ENCODE results near the gene HBM.
A peak's percentile ranks its signal among the peaks of the same experiment; 100 is the strongest.
"Not testable (repeated sequence)": the region's sequence is repeated elsewhere in the genome, so short reads cannot be mapped to it uniquely, and the experiment has no call there.

The HBM gene, protein sequence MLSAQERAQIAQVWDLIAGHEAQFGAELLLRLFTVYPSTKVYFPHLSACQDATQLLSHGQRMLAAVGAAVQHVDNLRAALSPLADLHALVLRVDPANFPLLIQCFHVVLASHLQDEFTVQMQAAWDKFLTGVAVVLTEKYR

DNA sequence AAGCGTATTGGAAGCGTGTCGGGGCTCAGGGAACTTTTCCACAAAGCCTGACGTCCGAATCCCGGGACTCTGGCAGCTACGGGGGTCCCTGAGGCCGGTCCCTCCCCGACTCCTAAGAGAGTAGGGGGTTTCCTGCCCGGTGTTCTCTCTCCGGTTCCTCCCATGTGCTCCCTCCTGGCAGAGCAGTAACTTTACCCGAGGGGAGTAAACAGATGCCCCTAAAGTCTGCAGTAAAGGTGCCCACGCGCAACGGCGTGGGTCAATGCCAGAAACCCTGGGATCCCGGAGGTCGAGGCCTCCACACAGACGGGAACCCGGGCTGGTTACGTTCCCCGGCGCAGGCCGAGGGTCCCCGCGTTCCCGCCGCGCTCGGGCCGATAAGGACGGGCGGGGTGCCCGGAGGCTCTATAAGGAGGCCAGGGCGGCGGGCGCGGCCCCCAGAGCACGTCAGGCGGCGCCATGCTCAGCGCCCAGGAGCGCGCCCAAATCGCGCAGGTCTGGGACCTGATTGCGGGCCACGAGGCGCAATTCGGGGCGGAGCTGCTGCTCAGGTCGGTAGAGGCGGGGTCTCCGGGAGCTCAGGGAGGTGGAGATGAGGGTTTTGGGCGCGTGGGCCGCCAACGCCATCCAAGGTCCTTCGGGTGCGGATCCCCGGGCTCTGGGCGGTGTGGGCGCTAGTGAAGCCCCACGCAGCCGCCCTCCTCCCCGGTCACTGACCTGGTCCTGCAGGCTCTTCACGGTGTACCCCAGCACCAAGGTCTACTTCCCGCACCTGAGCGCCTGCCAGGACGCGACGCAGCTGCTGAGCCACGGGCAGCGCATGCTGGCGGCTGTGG, at the start of gene HBM:
Gene HBM, plus strand, starts transcription at position 440 of the 836 bp plus-strand sequence. Its CDS starts 20 bp downstream, at position 460.
- no peak for DNase-seq

DNA sequence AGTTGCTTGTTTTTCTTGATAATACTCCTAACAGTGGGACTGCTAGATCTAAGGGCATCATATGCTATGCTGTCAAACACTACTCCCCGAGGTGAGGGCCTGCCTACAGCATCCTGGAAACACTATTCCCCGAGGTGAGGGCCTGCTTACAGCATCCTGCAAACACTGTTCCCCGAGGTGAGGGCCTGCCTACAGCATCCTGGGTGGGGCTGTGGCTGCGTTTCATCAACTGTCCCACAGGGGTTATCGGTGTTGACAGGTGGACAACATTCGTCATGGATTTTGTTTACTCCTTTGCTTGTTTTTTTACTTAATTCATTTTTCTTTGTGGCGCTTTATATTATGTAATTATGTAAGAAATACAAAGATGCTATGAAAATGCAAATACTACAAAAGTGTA, 49.8 kb upstream of the HBM start:
- DNase-seq = no peak

DNA sequence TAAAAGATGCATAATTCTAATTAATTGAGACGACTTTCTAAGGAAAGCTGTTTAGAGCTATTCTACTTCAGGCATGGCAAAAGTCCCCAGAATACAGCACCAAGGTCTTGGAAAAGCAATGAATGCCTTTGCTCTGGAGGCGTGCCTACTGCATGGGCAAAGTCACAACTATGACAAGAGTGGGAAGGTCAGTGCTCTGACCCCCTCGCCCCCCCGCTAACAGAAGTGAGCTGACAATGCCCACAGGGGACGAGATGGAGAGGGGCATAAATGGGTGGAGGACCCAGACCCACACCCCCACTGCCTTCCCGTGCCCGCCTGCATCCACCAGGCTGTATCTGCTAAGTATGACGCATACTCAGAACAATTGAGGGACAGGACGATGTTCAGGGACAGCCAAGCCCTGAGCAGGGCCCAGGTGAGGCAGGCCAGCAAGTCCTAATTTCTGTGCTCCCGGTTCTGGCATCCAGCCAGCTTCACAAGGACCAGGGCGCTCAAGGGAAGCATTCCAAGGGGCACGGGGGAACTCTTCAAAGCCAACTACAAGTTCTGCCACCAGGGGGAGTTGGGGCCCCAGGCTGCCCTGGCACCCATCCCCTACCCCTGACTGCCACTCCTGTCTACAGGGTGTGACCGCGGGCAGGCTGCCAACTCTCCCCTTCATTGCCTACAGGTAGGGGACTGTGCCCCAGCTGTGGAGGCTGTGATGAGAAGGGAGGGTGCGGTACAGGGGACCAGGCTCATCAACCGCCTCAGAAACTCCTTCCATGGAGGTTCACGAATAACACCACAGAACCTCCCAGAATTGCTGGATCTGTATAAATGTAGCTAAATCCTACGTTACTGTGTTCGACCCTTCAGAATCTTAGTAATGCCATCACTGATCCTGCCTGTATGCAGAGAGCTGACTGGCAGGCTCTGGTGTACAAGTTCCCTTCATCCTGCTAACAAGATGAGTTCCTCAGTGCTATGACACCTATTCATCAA, 48.1 kb upstream of the HBM start:
- DNase-seq = peak; percentile 28

DNA sequence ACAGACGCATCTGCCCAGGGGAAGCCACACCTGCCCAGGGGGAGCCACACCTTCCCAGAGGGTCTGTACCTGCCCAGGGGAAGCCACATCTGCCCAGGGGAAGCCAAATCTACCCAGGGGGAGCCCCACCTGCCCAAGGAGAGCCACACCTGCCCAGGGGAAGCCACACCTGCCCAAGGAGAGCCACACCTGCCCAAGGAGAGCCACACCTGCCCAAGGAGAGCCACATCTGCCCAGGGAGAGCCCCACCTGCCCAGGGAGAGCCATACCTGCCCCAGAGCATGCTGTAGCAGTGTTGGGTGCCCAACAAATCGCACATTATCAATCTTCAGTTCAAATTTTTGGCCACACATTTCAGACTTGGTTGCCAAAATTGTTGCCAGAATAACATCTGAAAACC, 46.9 kb upstream of the HBM start:
- DNase-seq = no peak

DNA sequence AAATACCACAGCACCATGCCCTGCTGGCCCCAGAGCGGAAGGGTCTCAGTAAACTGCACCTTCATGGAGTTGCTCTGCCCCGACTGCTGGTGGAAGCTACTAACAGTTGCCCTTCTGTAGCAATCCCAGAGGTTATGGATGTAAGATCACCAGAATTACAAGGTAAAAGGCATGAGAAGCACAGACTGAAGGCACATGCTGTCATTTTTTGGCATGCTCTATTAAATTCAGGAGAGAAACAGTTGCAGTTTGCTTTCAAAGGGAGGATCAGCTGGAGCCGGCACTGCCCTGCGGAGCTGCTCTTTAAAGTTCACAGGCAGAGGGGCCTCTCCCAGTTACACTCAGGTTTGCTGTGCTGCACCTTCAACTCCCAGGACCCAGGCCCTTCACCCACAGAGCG, 46.5 kb upstream of the HBM start:
- DNase-seq = no peak

DNA sequence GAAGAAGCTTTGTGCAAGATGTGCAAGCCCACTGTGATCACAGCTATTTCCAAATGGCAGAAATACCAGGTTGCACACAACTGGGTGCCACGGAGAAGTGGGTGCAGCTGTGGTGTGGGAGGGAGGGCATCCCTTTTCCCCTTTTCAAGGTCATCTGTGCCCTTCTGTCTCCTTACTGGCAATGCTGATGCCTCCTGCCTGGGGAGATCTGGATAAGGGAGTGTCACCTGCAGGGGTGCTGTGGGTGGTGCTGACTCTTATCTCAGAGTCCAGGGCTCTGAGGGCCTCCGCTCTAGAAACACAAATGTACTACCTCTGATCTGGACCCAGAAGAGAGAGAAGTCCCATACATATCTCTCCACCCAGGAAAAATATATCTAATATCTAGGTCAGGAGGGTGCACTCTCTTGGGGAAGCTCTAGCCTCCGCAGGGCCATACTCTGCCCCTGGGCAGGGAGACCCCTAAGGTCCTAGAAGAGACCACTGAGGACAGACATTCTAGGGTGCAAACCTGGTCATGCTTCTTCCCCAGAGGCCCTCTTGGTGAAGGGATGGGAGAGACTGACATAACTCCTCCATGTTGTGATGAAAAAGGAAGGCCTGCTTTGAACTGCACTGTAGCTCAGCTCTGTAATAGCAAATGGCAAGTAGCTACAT, 45.8 kb upstream of the HBM start:
- no peak for DNase-seq

DNA sequence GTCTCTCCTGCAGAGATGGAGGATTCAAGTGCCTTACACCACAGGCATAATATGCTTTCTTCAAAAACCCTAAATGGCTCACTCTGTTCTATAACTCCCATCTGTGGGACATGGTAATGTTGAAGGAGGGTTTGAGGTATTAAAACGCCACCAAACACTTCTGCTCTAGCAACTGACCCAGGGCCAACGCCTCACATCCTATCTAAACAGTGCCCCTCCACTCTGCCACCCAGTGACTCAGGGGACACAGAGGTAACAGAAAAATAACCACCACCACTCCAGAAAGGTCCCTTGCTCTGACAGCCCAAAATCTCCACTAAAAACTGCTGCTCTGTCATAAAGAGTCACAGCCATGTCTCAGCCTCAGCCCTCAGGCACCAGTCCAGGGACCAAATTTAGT, 45.0 kb upstream of the HBM start:
- DNase-seq = no peak

DNA sequence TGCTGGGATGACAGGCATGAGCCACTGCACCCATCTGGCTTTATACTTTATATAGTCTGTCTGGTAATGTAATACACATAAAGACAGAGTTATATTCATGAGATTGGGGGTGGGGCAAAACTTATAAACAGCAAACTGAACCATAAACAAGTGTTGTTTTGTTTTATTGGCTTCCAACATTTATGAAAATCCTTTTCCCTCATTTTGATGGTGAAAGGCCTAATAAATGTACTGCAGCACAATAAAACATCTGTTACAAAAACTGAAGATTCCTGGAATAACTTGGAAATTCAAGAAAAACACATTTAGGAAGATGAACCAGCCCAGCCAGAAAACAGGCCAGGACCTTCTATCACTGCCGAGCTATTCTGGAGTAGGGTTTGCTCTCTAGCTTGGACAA, 43.4 kb upstream of the HBM start:
- no peak for DNase-seq

DNA sequence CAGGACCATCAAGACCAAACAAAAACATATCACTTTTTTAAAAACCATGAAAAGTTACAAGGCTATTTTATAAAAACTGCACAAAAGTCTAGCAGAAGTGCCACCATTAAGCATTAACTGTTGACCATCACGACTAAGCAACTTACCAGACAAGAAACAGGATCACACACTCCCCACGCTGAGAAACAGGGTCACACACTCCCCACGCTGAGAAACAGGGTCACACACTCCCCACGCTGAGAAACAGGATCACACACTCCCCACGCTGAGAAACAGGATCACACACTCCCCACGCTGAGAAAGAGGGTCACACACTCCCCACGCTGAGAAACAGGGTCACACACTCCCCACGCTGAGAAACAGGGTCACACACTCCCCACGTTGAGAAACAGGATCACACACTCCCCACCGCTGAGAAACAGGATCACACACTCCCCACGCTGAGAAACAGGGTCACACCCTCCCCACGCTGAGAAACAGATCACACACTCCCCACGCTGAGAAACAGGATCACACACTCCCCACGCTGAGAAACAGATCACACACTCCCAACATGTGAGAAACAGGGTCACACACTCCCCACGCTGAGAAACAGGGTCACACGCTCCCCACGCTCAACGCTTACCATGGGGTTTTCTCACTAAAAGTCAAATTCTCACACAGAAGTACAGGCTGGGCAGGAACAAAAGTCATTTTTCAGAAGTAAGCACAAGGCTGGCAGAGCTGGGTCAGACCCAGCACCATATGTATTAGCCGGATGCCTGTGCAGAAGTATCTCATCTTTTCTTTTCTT, 42.0 kb upstream of the HBM start:
- DNase-seq = not testable (repeated sequence)

DNA sequence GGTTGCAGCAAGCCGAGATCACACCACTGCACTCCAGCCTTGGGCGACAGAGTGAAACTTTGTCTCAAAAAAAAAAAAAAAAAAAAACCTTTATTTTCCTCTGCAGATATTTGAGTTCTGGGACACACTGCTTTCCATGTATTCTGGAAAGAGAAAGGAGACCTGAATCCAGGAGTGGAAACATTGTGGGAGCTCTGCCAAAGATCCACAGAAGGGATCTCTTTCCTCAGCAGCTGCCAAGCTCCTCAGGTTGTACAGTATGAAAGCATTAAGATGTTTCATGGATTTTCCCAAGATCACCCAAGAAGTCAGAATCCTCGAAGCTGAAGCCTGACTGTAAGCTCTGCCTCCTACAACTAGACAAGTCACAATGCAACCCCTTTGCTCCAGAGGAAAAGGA, 40.8 kb upstream of the HBM start:
- no peak for DNase-seq

DNA sequence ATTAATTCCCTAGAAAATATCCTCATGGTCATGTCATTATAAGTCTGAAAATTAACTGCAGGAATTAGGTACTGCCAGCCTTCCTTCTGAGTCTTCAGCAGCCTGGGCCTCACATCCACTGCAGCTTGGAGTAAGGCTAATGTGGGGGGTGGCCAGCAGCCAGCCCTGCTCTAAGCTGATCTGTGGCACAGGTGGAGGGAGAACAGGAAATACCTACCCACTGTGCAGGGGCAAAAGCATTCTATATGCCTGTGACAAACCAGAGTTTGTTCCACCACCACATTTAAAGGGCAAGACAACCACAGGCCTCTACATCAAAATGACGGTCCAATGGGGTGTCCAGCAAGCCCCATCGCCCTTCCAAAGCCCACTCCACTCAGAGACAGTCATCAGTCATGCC, 36.7 kb upstream of the HBM start:
- DNase-seq = no peak

DNA sequence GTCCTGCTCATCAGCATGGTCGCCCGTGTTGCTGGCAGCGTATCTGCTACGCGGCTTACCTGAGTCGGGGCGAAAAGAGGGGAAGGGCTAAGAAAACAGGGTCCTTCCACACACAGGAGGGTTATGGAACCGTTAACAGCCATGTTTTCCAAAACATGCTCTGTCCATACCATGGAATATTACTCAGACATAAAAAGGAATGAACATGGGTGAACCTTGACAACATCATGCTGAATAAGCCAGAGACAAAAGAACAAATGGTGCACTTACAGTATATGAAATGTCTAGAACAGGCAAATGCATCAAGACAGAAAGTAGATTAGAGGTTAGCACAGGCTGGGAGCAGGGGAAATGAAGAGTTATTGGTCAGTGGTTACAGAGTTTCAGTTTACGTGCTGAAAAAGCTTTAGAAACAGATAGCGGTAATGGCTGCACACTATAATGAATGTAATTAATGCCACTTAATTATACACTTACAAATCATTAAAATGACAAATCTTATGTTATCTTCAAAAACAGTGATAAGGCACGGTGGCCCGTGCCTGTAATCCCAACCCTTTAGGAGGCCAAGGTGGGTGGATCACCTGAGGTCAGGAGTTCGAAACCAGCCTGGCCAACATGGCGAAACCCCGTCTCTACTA, 35.1 kb upstream of the HBM start:
- no peak for DNase-seq

DNA sequence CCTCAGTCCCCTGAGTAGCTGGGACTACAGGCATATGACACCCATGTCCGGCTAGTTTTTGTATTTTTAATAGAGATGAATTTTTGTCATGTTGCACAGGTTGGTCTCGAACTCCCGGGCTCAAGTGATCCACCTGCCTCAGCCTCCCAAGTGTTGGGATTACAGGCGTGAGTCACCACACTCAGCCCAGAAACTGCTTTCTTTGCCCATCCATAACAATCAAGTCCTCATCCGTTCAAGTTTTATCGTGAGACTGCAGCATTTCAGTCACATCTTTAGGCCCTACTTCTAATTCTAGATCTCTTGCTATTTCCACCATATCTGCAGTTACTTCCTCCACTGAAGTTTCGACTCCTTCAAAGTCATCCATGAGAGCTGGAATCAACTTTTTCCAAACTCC, 33.7 kb upstream of the HBM start:
- DNase-seq = no peak

DNA sequence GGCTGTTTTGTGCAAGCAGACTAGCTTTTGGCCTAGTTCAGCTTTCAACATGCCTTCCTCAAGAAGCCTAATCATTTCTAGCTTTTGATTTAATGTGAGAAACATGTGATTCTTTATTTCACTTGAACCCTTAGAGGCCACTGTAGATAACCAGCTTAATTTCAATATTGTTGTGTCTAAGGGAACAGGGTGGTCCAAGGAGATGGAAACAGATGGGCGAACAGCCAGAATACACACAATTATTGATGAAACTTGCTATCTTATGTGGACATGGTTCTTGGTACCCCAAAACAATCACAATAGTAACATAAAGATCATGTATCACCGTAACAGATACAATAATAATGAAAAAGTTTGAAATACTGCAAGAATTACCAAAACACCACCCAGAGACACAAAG, 32.1 kb upstream of the HBM start:
- DNase-seq = no peak

DNA sequence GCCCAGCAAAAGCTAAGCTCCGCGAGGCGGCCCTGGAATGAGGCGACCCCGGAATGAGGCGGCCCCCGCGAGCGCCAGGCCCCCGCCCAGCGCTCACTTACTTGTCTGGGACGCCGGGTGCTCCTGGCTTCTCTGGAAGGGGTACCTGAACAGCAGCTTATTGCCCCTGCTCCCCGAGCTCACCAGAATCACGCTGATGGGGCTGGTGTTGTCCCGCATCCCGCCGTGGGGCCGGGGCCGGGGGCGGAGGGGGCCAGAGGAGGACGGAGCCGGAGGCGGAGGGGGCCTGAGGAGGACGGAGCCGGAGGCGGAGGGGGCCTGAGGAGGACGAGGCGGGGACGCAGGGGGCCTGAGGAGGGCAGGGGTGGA, 27.7 kb upstream of the HBM start:
- no peak for DNase-seq

DNA sequence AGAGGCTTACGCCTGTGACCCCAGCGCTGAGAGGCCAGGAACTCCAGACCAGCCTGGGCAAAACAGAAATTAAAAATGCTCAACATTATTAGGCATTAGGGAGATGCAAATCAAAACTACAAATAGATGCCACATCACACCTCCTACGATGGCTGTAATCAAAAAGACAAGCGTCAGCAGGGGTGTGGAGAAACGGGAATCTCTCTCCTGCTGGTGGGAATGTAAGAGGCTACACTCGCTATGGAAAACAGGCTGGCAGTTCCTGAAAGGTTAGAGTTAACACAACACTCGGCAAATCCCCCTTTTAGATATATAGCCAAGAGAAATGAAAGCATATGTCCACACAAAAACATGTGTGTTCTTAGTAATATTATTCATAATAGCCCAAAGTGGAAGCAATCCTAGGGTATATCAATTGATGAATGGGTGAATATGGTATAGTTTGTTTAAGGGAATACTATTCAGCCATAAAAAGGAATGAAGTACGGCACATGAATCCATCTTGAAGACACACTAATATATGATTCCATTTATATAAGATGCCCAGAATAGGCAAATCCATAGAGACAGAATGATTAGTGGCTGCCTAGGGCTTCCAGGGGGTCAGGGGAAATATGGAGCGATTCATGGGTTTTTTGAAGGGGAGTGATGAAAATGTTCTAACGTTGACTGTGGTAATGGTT, 25.5 kb upstream of the HBM start:
- DNase-seq = no peak

DNA sequence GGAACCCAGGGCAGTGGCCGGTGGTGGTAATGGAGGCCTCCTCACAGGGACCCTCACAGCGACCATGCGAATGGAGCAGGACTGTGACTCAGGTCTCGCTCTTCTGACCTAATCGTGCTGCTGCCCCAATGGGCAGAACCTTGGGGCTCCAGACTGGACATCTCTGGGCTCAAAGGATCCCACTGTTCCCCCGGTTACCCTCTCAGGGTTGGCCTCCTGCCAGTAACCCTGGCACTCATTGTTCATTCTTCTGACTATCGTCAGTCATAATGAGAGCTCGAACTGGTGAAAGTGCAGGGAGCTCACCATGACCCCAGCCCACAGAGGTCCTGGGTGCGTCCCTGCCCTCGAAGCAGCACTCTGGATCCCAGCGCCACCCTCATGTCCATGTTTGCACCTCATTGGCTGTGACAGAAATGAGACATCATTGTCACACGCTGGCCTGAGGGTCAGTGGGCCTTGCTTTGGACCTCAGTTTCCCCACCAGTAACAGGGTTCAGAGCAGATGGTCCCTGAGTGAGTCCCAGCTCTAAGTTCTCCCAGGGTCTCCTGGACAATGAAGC, 23.3 kb upstream of the HBM start:
- DNase-seq = no peak

DNA sequence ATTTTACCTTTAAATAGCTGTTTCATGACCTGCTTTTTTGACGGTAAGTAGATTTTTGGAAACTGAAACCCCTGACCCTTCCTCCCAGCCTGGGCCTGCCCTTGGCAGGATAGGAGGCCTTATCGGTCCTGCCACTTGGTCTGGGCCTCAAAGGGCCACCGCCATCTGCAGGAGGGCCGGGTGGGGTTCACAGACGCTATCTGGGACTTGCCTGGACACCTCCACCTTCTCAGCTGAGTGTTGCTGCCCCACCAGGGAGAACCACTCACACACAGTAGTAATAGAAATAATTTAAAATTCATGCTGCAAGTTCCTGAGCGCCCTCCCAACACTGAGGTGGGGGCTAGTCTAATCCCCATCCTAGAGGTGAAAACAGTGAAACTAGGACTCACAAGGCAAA, 22.7 kb upstream of the HBM start:
- DNase-seq = no peak

DNA sequence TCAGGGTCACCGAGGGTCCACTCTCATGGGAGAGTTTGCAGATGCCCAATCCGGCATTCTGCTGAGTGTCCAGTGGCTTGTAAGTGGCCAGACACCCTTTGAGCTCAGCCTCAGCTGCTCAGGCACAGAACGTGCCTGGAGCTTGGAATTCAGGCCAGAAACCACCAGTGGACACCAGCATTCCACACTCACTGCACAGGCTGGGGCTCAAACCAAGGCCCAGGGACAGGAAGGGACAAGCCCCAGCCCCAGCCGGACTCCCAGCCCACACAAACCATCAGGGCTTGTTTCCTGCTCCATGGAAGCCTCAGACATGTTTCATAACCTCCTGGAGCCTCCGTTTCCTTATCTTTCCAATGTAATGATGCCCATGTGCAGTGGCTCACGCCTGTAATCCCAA, 22.3 kb upstream of the HBM start:
- no peak for DNase-seq

DNA sequence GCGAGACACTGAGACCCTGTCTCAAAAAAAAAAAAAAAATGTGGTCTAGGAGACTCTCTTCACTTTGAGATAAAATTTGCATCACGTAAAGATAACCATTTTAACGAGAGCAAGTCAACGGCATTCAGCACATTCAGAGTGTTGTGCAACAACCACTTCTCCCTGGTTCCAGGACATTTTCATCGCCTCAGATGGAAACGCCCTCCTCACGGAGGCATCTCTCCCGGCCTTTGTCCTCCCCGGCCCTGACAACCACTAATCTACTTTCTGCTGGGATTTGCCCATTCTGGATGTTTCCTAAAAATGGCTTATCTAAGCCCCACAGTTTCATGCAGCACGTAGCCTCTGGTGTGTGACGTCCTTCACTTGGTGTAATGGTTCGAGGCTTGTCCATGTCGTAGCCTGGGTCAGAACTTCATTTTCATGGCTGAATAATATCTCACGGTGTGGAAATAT, 21.0 kb upstream of the HBM start:
- DNase-seq = no peak

DNA sequence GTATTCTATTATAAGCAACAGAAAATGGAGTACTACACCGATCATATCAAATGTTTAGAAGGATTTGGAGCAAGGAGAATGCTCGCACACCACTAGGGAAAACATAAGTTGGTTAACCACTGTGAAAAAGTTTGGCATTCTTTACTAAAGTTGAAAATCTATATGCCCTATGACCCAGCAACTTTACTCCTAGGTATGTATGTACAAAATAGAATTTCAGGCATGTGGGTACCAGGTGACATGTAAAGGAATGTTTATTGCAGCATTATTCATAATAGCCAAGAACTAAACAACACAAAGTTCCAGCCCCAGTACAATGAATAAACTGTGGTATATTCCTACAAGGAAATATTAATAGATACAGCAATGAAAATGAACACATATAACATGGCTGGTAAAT, 19.1 kb upstream of the HBM start:
- DNase-seq = no peak

All from NCI-H187 treated with DMSO at 0.1 percent for 48 hours (cell line).